HG03378 (cell line): Measurements from ENCODE around the gene MAP2.
"Not testable (repeated sequence)": the region's sequence is repeated elsewhere in the genome, so short reads cannot be mapped to it uniquely, and the experiment has no call there.

Source experiments
- ATAC-seq: cut with Tn5 transposase; IDR thresholded peaks from one replicate; pipeline ENCODE4 v1.9.1; 2021; ENCODE audit warnings: mild to moderate bottlenecking, moderate library complexity; ENCODE audit not compliant: unreplicated experiment

Gene MAP2

GRCh38 chr2:209581040-209581439, 157.2 kb downstream of the MAP2 start:
- no peak for ATAC-seq

- ATAC-seq, result no peak
Measured at GRCh38 chr2:209582281-209582680, 158.4 kb downstream of the MAP2 start.

- ATAC-seq, result no peak
Measured at GRCh38 chr2:209584472-209584871, 160.6 kb downstream of the MAP2 start.

GRCh38 chr2:209584915-209585314, 161.1 kb downstream of the MAP2 start:
- ATAC-seq, result no peak

GRCh38 chr2:209591021-209591420, 167.2 kb downstream of the MAP2 start:
- ATAC-seq, result no peak

- no peak for ATAC-seq
Measured at GRCh38 chr2:209592106-209592505, 168.3 kb downstream of the MAP2 start.

GRCh38 chr2:209593930-209594329, 170.1 kb downstream of the MAP2 start:
- ATAC-seq, result no peak

GRCh38 chr2:209596262-209596661, 172.4 kb downstream of the MAP2 start:
- ATAC-seq, result no peak

GRCh38 chr2:209598227-209598626, 174.4 kb downstream of the MAP2 start:
- not testable (repeated sequence) for ATAC-seq

GRCh38 chr2:209600341-209601171, 176.7 kb downstream of the MAP2 start:
- ATAC-seq, result no peak

- ATAC-seq, result no peak
Measured at GRCh38 chr2:209601497-209601896, 177.7 kb downstream of the MAP2 start.

GRCh38 chr2:209602259-209602658, 178.4 kb downstream of the MAP2 start:
- ATAC-seq, result no peak

- no peak for ATAC-seq
Measured at GRCh38 chr2:209609531-209609930, 185.7 kb downstream of the MAP2 start.

- ATAC-seq, result no peak
Measured at GRCh38 chr2:209610631-209611030, 186.8 kb downstream of the MAP2 start.

- no peak for ATAC-seq
Measured at GRCh38 chr2:209613649-209614305, 189.9 kb downstream of the MAP2 start.

- no peak for ATAC-seq
Measured at GRCh38 chr2:209614690-209615369, 191.0 kb downstream of the MAP2 start.

GRCh38 chr2:209619782-209620181, 195.9 kb downstream of the MAP2 start:
- no peak for ATAC-seq

- ATAC-seq, result no peak
Measured at GRCh38 chr2:209624192-209624938, 200.5 kb downstream of the MAP2 start.

GRCh38 chr2:209629597-209629996, 205.8 kb downstream of the MAP2 start:
- ATAC-seq, result no peak

GRCh38 chr2:209633911-209634310, 210.1 kb downstream of the MAP2 start:
- ATAC-seq, result no peak

GRCh38 chr2:209636076-209636475, 212.2 kb downstream of the MAP2 start:
- no peak for ATAC-seq
